ENCODE results near the gene URB2.

URB2 gene

DNA sequence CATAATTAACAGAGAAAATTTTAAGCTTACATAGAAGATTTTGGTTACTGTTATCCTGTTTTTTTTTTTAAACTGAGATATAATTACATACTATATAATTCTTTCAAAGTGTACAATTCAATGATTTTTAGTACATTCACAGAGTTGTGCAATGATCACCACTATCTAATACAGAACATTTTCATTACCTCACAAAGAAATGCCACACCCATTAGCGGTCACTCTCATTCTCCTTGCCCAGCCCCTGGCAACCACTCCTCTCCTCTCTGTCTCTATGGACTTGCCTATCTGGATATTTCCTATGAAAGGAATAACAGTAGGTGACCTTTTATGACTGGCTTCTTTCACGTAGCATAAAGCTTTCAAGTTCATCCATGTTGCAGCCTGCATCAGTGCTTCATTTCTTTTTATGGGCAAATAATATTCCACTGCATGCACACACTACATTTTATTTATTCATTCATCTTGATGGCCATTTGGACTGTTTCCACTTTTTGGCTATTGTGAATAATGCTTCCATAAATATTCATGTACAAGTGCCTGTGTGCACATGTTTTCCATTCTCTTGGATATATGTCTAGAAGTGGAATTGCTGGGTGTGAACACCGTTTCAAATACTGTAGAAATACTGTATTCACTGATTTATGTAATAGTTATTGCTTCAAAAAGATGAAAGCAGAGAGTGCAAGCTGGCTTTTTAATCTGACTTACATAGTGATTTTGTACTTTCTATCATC is 26.7 kb upstream of the URB2 start:
- TF ChIP-seq, protein P1, sequence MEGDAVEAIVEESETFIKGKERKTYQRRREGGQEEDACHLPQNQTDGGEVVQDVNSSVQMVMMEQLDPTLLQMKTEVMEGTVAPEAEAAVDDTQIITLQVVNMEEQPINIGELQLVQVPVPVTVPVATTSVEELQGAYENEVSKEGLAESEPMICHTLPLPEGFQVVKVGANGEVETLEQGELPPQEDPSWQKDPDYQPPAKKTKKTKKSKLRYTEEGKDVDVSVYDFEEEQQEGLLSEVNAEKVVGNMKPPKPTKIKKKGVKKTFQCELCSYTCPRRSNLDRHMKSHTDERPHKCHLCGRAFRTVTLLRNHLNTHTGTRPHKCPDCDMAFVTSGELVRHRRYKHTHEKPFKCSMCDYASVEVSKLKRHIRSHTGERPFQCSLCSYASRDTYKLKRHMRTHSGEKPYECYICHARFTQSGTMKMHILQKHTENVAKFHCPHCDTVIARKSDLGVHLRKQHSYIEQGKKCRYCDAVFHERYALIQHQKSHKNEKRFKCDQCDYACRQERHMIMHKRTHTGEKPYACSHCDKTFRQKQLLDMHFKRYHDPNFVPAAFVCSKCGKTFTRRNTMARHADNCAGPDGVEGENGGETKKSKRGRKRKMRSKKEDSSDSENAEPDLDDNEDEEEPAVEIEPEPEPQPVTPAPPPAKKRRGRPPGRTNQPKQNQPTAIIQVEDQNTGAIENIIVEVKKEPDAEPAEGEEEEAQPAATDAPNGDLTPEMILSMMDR (IDR thresholded peaks at IDR 0.05; ENCODE audit: low read depth, low read length, missing control alignments), result no peak
- H3K4me3 ChIP-seq (replicated peaks; ENCODE audit: low read depth, low read length), result no peak overlapping the region
- no peak for DNase-seq (ENCODE audit: extremely low read depth, low read depth)

GRCh38 chr1:229600229-229600628 is 25.8 kb upstream of the URB2 start:
- DNase-seq (ENCODE audit: extremely low read depth, low read depth), result no peak
- TF ChIP-seq, protein P1 (IDR thresholded peaks at IDR 0.05; ENCODE audit: low read depth, low read length, missing control alignments), result no peak
- no peak overlapping the region for H3K4me3 ChIP-seq (replicated peaks; ENCODE audit: low read depth, low read length)

GRCh38 chr1:229603371-229604005 is 22.6 kb upstream of the URB2 start:
- no peak for DNase-seq (ENCODE audit: extremely low read depth, low read depth)
- TF ChIP-seq, protein P1 (IDR thresholded peaks at IDR 0.05; ENCODE audit: low read depth, low read length, missing control alignments), result no peak
- no peak overlapping the region for H3K4me3 ChIP-seq (replicated peaks; ENCODE audit: low read depth, low read length)

DNA sequence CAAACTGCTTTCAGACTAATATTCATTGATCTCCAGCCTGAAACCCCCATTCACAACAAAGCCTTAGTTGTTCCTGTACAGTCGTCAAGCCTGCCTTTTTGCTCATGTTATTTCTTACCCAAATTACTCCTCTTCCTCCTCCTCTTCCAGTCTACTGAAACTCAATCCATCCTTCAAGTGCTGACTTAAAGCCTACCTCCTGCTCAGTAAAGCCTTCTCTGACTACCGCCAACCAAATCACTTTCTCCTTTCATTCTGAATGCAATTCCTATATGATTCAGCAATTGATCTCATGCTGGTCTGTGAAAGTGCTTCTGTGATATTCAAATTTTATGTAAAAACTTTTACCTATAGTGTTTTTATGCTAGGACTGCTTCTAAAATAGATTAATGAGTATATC is 18.7 kb upstream of the URB2 start:
- H3K4me3 ChIP-seq (replicated peaks; ENCODE audit: low read depth, low read length), result no peak overlapping the region
- no peak for DNase-seq (ENCODE audit: extremely low read depth, low read depth)
- TF ChIP-seq, protein P1 (IDR thresholded peaks at IDR 0.05; ENCODE audit: low read depth, low read length, missing control alignments), result no peak

GRCh38 chr1:229608590-229608989 is 17.5 kb upstream of the URB2 start:
- no peak overlapping the region for H3K4me3 ChIP-seq (replicated peaks; ENCODE audit: low read depth, low read length)
- DNase-seq (ENCODE audit: extremely low read depth, low read depth), result no peak
- TF ChIP-seq, protein P1 (IDR thresholded peaks at IDR 0.05; ENCODE audit: low read depth, low read length, missing control alignments), result no peak

DNA sequence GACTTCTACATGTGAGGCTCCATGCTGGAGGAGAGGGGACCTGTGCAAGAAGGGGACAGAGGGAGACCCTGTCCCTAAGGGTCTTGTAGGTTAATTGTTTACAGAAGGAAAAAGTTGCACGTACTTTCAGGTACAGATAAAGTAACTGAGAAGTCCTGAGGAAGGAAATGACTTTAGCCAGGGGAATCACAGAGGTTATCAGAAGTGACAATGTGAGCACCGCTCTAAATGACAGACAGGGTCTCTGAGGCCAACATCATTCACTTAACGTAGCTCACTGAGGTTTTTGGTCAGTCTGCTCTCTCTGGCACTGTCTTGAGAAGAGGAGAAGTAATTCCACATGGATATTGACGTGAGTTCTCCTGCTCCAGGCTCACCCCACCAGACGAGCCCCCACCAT is 12.1 kb upstream of the URB2 start:
- TF ChIP-seq, protein P1 (IDR thresholded peaks at IDR 0.05; ENCODE audit: low read depth, low read length, missing control alignments), result no peak
- no peak overlapping the region for H3K4me3 ChIP-seq (replicated peaks; ENCODE audit: low read depth, low read length)
- DNase-seq (ENCODE audit: extremely low read depth, low read depth), result no peak
